H1 (cell line): ENCODE measurements around the gene ELOVL4. TPM values are rescaled to one million over a fixed set of nuclear protein-coding genes. Genes with fewer than 3 reads are reported as not detected.
A peak's percentile ranks its signal among the peaks of the same experiment; 100 is the strongest.

Experiments used
- CTCF ChIA-PET: fragments of 300-600 bp; sonication (Branson Sonifier 250); formaldehyde crosslinking; loops from one replicate; lab custom pipeline; 2021; ENCODE audit not compliant: partially characterized antibody; lab: Charles Lee
- POLR2A ChIA-PET: fragments of 300-600 bp; sonication (Branson Sonifier 250); formaldehyde crosslinking; loops from one replicate; lab custom pipeline; 2021; ENCODE audit warnings: inconsistent platforms; ENCODE audit not compliant: partially characterized antibody; lab: Charles Lee
- DNase-seq, 2 experiments: peaks; one replicate each; pipeline versions ENCODE4 v3.0.0 to v3.0.0-alpha.2; 2010 to 2022; ENCODE audit warnings: low spot score in 2 of 2, low read depth in 1 of 2, mixed read lengths in 1 of 2
- FAIRE-seq: peaks from 2 replicates; lab custom pipeline; 2011; peaks lifted over from hg19 to GRCh38; lab: Jason Lieb, UNC
- H2AFZ ChIP-seq: 2 replicates; pipeline ENCODE4 v1.8.1; 2012; ENCODE audit warnings: low read length, inconsistent platforms
- H2AK5ac ChIP-seq: 2 replicates; pipeline ENCODE4 v1.6.1; 2013; ENCODE audit warnings: low read depth, low read length
- H2BK120ac ChIP-seq: replicated peaks from 2 replicates; pipeline ENCODE3; 2013; ENCODE audit warnings: low read depth, low read length, inconsistent platforms
- H2BK12ac ChIP-seq: 2 replicates; pipeline ENCODE4 v1.6.1; 2013; ENCODE audit warnings: low read depth, low read length
- H2BK15ac ChIP-seq: 2 replicates; pipeline ENCODE4 v1.6.1; 2013; ENCODE audit warnings: low read length
- H2BK20ac ChIP-seq: 2 replicates; pipeline ENCODE4 v1.6.1; 2013; ENCODE audit warnings: low read length
- H2BK5ac ChIP-seq: 2 replicates; pipeline ENCODE4 v1.6.1; 2013; ENCODE audit warnings: low read depth, low read length
- H3K14ac ChIP-seq: 2 replicates; pipeline ENCODE4 v1.6.1; 2013; ENCODE audit warnings: inconsistent platforms; ENCODE audit not compliant: insufficient read length
- H3K18ac ChIP-seq: 2 replicates; pipeline ENCODE4 v1.6.1; 2013; ENCODE audit warnings: low read length; ENCODE audit errors: extremely low read depth
- H3K23ac ChIP-seq: 2 replicates; pipeline ENCODE4 v1.6.1; 2013; ENCODE audit warnings: inconsistent platforms; ENCODE audit not compliant: insufficient read length
- H3K23me2 ChIP-seq: 2 replicates; pipeline ENCODE4 v1.6.1; 2013; ENCODE audit warnings: low read depth, low read length
- H3K27ac ChIP-seq: 2 replicates; pipeline ENCODE4 v1.6.1; 2011; ENCODE audit warnings: low read depth, low read length, inconsistent platforms
- H3K27me3 ChIP-seq, 4 experiments: replicated peaks in 1 of 4; 1 replicate in 1 of 4; 2 replicates in 3 of 4; pipeline versions ENCODE4 v1.6.1 to v1.8.1; 2011 to 2013; ENCODE audit warnings: low read length in 3 of 4, mild to moderate bottlenecking in 3 of 4, inconsistent platforms in 2 of 4, mixed read lengths in 2 of 4, moderate library complexity in 1 of 4; ENCODE audit not compliant: control insufficient read depth in 3 of 4, insufficient read depth in 3 of 4; ENCODE audit errors: extremely low read depth in 1 of 4
- H3K36me3 ChIP-seq, 4 experiments: 2 replicates each; pipeline versions ENCODE4 v1.6.1 to v1.8.1; 2011 to 2013; ENCODE audit warnings: mild to moderate bottlenecking in 4 of 4, low read length in 3 of 4, moderate library complexity in 2 of 4, control low read depth in 1 of 4, inconsistent platforms in 1 of 4; ENCODE audit not compliant: insufficient read depth in 4 of 4, control insufficient read depth in 2 of 4
- H3K4ac ChIP-seq: replicated peaks from 2 replicates; pipeline ENCODE3; 2013; ENCODE audit warnings: low read length, low read depth, mixed read lengths, inconsistent platforms; ENCODE audit not compliant: insufficient read length
- H3K4me1 ChIP-seq, 4 experiments: replicated peaks in 1 of 4; 1 replicate in 1 of 4; 2 replicates in 3 of 4; pipeline versions ENCODE4 v1.6.1 to v1.8.1; 2011 to 2013; ENCODE audit warnings: low read length in 3 of 4, inconsistent platforms in 2 of 4, mixed read lengths in 1 of 4; ENCODE audit not compliant: insufficient read depth in 4 of 4, control insufficient read depth in 3 of 4
- H3K4me2 ChIP-seq, 2 experiments: 2 replicates each; pipeline versions ENCODE4 v1.6.1 to v1.8.1; 2011 to 2013; ENCODE audit warnings: low read depth in 2 of 2, low read length in 2 of 2, control low read depth in 1 of 2, inconsistent platforms in 1 of 2, mild to moderate bottlenecking in 1 of 2; ENCODE audit not compliant: insufficient read depth in 1 of 2
- H3K4me3 ChIP-seq, 4 experiments: fragments of 200-600, 300-600 bp in 1 of 4; sonication (generic), shearing (Covaris generic), sonication (Bioruptor Twin) in 1 of 4; 2 replicates each; pipeline versions ENCODE4 v1.5.1 to v1.8.1; 2011 to 2016; ENCODE audit warnings: low read length in 4 of 4, low read depth in 3 of 4, control low read depth in 2 of 4, inconsistent platforms in 2 of 4, mild to moderate bottlenecking in 2 of 4, mixed read lengths in 1 of 4, moderate library complexity in 1 of 4; ENCODE audit not compliant: insufficient read depth in 2 of 4; ENCODE audit errors: extremely low read depth in 1 of 4
- H3K56ac ChIP-seq: replicated peaks from 2 replicates; pipeline ENCODE3; 2013; ENCODE audit warnings: low read depth, mild to moderate bottlenecking, mixed read lengths, low read length, inconsistent platforms; ENCODE audit not compliant: insufficient read length
- H3K79me1 ChIP-seq: 2 replicates; pipeline ENCODE4 v1.6.1; 2013; ENCODE audit warnings: low read depth, low read length, control low read depth
- H3K79me2 ChIP-seq, 2 experiments: 2 replicates each; pipeline versions ENCODE4 v1.6.1 to v1.8.1; 2012 to 2013; ENCODE audit warnings: low read length in 2 of 2, mild to moderate bottlenecking in 2 of 2, inconsistent platforms in 1 of 2; ENCODE audit not compliant: insufficient read depth in 2 of 2, control insufficient read depth in 1 of 2
- H3K9ac ChIP-seq, 4 experiments: replicated peaks in 1 of 4; 1 replicate in 1 of 4; 2 replicates in 3 of 4; pipeline versions ENCODE4 v1.6.1 to v1.8.1; 2011 to 2013; ENCODE audit warnings: low read depth in 3 of 4, low read length in 3 of 4, control low read depth in 2 of 4, mild to moderate bottlenecking in 2 of 4, moderate library complexity in 2 of 4, inconsistent platforms in 1 of 4; ENCODE audit errors: extremely low read depth in 1 of 4
- H3K9me3 ChIP-seq, 2 experiments: 2 replicates each; pipeline versions ENCODE4 v1.6.1 to v1.8.1; 2012 to 2013; ENCODE audit warnings: mild to moderate bottlenecking in 2 of 2, moderate library complexity in 2 of 2, control low read depth in 1 of 2, inconsistent platforms in 1 of 2, low read depth in 1 of 2, low read length in 1 of 2, mixed read lengths in 1 of 2; ENCODE audit not compliant: insufficient read depth in 2 of 2
- H4K20me1 ChIP-seq, 2 experiments: replicated peaks in 1 of 2; 2 replicates each; pipeline versions ENCODE3 to v1.8.1; 2011 to 2013; ENCODE audit warnings: inconsistent platforms in 2 of 2, low read length in 2 of 2, mild to moderate bottlenecking in 1 of 2; ENCODE audit not compliant: insufficient read depth in 2 of 2, control insufficient read depth in 1 of 2
- H4K5ac ChIP-seq: 2 replicates; pipeline ENCODE4 v1.6.1; 2013; ENCODE audit warnings: low read length, low read depth, mixed read lengths, inconsistent platforms; ENCODE audit not compliant: insufficient read length
- H4K8ac ChIP-seq: 2 replicates; pipeline ENCODE4 v1.8.0; 2013; ENCODE audit warnings: mild to moderate bottlenecking, moderate library complexity, low read length, inconsistent platforms; ENCODE audit not compliant: insufficient read depth; ENCODE audit errors: extremely low read depth
- H4K91ac ChIP-seq: replicated peaks from 2 replicates; pipeline ENCODE3; 2013; ENCODE audit warnings: low read length, mixed read lengths, inconsistent platforms; ENCODE audit not compliant: insufficient read length
- KDM1A ChIP-seq: fragments of 200-600, 300-600 bp; sonication (generic); IDR thresholded peaks from 2 replicates; pipeline ENCODE4 v1.7.1; 2016; ENCODE audit warnings: mild to moderate bottlenecking, low read length, borderline replicate concordance
- KDM4A ChIP-seq: IDR thresholded peaks from one replicate; pipeline ENCODE4 v1.7.1; 2012; ENCODE audit warnings: low read depth, mild to moderate bottlenecking, moderate library complexity, low read length, inconsistent platforms; ENCODE audit not compliant: severe bottlenecking
- PHF8 ChIP-seq: fragments of 200-600 bp; sonication (generic); conservative IDR thresholded peaks from 2 replicates; pipeline ENCODE4 v1.7.1; 2012; ENCODE audit warnings: low read depth, mild to moderate bottlenecking, inconsistent platforms, low read length, moderate library complexity
- WGBS, 2 experiments: shearing (Covaris generic) in 1 of 2; methylation state at CpG; one replicate each; pipeline versions ENCODE4 v1.1.6 to v1.1.7; 2013 to 2015; ENCODE audit warnings: low lambda C conversion rate in 2 of 2, mixed read lengths in 2 of 2, inconsistent platforms in 1 of 2, low coverage in 1 of 2, missing lambda C conversion rate in 1 of 2; ENCODE audit not compliant: insufficient replicate concordance in 2 of 2, insufficient coverage in 1 of 2, insufficient read length in 1 of 2; ENCODE audit errors: extremely low coverage in 1 of 2, missing lambda C conversion rate in 1 of 2; 5-methylcytosine and 5-hydroxymethylcytosine counted together
- polyA plus RNA-seq, 7 experiments: library from polyadenylated mRNA; depleted of rRNA in 3 of 7; stranded (reverse) in 5 of 7; unstranded in 2 of 7; fragments of >200 nt in 5 of 7; fragments of 200-250 nt in 2 of 7; gene quantifications; 1 replicate in 5 of 7; 2 replicates in 1 of 7; 4 replicates in 1 of 7; pipeline versions ENCODE4 v1.2.1 to v1.2.3, GENCODE V29; 2011 to 2013; ENCODE audit warnings: missing spikeins in 2 of 7, mixed read lengths in 2 of 7
- total RNA-seq: library from RNA; stranded (reverse); fragmentation: NEBNext Ultra II Directional; extraction: Animal tissue kit (Norgen Biotek cat#: 25700); gene quantifications from 2 replicates; pipeline ENCODE4 v1.2.1, GENCODE V29; 2021

Gene ELOVL4
- total and polyA plus RNA-seq, 2 of the 8 experiments (the other 6 are each of a cell fraction or from before 2014, with no cell fraction given) = 2.0 to 15.0 TPM

DNA sequence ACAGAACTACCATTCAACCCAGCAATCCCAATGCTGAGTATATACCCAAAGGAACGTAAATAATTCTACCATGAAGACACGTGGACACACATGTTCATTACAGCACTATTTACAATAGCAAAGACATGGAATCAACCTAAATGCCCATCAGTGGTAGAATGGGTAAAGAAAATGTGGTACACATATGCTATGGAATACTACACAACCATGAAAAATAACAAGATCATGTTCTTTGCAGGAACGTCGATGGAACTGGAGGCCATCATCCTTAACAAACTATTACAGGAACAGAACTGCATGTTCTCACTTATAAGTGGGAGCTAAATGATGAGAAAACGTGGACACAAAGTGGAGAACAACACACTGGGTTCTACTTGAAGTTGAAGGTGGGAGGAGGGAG is 22.4 kb upstream of the ELOVL4 start:
- CTCF ChIA-PET = interaction anchor here (1.1 kb wide), 1 partner anchor 20 kb away, joined by 3 read pairs; no protein-coding TSS in a partner anchor
- Histone ChIP-seq H3K14ac (no peak overlapping the region), H2BK12ac (no peak overlapping the region), H2BK20ac (no peak overlapping the region)
- TF ChIP-seq KDM1A (0 out of 2 replicates have a peak, but pooled peaks have one; percentile 23), PHF8 (no peak), KDM4A (no peak)
- TF ChIP-seq, all 59 proteins: peak for 1
- Histone ChIP-seq H3K9me3 (peaks cover 2 to 14% of the 10 kb centered on the region in 2 experiments; a peak in 3 of 4 replicates), H3K27ac (no peak overlapping the region), H3K23ac (no peak overlapping the region), H3K4me2 (no peak overlapping the region), H2AK5ac (no peak overlapping the region), H3K4me1 (no peaks in the 10 kb centered on the region), H3K23me2 (no peaks in the 10 kb centered on the region), H3K4ac (no peak overlapping the region), H3K56ac (no peak overlapping the region), H3K9ac (no peak overlapping the region; a peak in 1 of 7 replicates), H2BK5ac (no peak overlapping the region), H3K36me3 (no peaks in the 10 kb centered on the region), H3K18ac (no peak overlapping the region), H4K8ac (no peak overlapping the region), H4K20me1 (no peaks in the 10 kb centered on the region), H4K5ac (no peak overlapping the region), H4K91ac (no peak overlapping the region), H3K79me2 (no peaks in the 10 kb centered on the region), H2BK15ac (no peak overlapping the region), H2BK120ac (no peak overlapping the region), H3K79me1 (no peaks in the 10 kb centered on the region), H3K27me3 (no peaks in the 10 kb centered on the region), H2AFZ (no peak overlapping the region), H3K4me3 (no peak overlapping the region)
- POLR2A ChIA-PET = no interaction called here
- WGBS, 2 experiments = 87% methylated on average over 5 of the region's 5 CpGs; no CpG with 5 or more reads in 1 of the 2 experiments
- DNase-seq = no peak
- no peak for FAIRE-seq
